Ishikawa (cell line): ENCODE results near the gene CENATAC.

Source experiments
- NFIC ChIP-seq: IDR thresholded peaks from 2 replicates; pipeline ENCODE4 v1.6.1; 2012
- TF ChIP-seq, protein P1 (sequence below): IDR thresholded peaks from 2 replicates; pipeline ENCODE4 v1.6.1; 2012; ENCODE audit warnings: low read depth, mild to moderate bottlenecking

DNA sequence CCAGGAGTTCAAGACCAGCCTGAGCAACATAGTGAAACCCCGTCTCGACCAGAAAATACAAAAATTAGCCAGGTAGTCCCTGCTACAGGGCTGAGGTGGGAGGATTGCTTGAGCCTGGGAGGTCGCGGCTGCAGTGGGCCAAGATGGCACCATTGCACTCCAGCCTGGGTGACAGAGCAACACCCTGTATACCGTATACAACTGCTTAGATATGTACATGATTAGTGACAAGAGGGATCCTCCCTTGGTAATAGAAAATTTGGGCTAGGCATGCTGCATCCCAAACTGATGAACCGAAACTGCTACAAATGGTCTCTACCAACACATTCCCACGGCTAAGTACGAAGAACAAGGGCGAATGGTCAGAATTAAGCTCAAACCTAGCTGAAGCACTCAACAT is 45.0 kb downstream of the CENATAC start:
- TF ChIP-seq, protein P1, sequence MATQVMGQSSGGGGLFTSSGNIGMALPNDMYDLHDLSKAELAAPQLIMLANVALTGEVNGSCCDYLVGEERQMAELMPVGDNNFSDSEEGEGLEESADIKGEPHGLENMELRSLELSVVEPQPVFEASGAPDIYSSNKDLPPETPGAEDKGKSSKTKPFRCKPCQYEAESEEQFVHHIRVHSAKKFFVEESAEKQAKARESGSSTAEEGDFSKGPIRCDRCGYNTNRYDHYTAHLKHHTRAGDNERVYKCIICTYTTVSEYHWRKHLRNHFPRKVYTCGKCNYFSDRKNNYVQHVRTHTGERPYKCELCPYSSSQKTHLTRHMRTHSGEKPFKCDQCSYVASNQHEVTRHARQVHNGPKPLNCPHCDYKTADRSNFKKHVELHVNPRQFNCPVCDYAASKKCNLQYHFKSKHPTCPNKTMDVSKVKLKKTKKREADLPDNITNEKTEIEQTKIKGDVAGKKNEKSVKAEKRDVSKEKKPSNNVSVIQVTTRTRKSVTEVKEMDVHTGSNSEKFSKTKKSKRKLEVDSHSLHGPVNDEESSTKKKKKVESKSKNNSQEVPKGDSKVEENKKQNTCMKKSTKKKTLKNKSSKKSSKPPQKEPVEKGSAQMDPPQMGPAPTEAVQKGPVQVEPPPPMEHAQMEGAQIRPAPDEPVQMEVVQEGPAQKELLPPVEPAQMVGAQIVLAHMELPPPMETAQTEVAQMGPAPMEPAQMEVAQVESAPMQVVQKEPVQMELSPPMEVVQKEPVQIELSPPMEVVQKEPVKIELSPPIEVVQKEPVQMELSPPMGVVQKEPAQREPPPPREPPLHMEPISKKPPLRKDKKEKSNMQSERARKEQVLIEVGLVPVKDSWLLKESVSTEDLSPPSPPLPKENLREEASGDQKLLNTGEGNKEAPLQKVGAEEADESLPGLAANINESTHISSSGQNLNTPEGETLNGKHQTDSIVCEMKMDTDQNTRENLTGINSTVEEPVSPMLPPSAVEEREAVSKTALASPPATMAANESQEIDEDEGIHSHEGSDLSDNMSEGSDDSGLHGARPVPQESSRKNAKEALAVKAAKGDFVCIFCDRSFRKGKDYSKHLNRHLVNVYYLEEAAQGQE: no peak
- no peak for TF ChIP-seq NFIC
